ENCODE results near the gene KLF12.

GRCh38 chr13:74142257-74142656, 8.1 kb upstream of the KLF12 start:
- no peak for TF ChIP-seq ZNF274 (IDR thresholded peaks at IDR 0.05; ENCODE audit: low read depth, low read length)
- no peak for TF ChIP-seq SUZ12 (IDR thresholded peaks at IDR 0.05; ENCODE audit: extremely low read depth, insufficient read depth, insufficient read length)
